Measurements from ENCODE around the gene MINDY4B.

DNA sequence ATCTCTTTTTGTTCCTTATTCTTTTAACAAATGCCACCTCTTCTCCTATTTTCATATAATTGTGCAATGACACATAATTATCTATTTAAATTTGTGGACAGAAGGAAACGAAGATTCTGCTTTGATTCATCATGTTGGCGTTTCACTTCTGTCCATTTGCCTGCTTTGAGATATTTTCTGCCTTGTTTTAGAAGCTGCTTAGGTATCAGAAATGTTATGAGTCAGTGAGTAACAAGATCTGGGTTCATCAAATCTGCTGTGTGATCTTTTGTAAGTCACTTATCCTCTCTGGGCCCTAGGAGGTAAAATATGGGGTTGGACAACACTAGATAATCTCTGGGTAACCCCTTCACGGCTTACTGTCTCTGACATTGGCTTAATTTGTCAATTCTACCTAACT, 7.3 kb upstream of the MINDY4B start:
- TF ChIP-seq EZH2 (IDR thresholded peaks at IDR 0.05; ENCODE audit: borderline replicate concordance, low read depth, low read length, poor library complexity, severe bottlenecking), result no peak
- TF ChIP-seq, protein P1, sequence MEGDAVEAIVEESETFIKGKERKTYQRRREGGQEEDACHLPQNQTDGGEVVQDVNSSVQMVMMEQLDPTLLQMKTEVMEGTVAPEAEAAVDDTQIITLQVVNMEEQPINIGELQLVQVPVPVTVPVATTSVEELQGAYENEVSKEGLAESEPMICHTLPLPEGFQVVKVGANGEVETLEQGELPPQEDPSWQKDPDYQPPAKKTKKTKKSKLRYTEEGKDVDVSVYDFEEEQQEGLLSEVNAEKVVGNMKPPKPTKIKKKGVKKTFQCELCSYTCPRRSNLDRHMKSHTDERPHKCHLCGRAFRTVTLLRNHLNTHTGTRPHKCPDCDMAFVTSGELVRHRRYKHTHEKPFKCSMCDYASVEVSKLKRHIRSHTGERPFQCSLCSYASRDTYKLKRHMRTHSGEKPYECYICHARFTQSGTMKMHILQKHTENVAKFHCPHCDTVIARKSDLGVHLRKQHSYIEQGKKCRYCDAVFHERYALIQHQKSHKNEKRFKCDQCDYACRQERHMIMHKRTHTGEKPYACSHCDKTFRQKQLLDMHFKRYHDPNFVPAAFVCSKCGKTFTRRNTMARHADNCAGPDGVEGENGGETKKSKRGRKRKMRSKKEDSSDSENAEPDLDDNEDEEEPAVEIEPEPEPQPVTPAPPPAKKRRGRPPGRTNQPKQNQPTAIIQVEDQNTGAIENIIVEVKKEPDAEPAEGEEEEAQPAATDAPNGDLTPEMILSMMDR (conservative IDR thresholded peaks at IDR 0.05; ENCODE audit: low read depth, low read length), result no peak
